ENCODE data around the gene INPP5B. TPM values are rescaled to one million over a fixed set of nuclear protein-coding genes. Genes with fewer than 3 reads are reported as not detected.

The INPP5B gene
- total and polyA plus RNA-seq, 2 of the 13 experiments (the other 11 are each of a cell fraction or from before 2014, with no cell fraction given): 9.0 to 9.8 TPM

- TF ChIP-seq RAD21 (CRISPR knock-in tag; IDR thresholded peaks at IDR 0.05) (no peak), ZNF577 (CRISPR knock-in tag; IDR thresholded peaks at IDR 0.05; ENCODE audit: borderline replicate concordance, low read depth) (no peak), HDAC2 (CRISPR knock-in tag; IDR thresholded peaks at IDR 0.05) (0 out of 2 replicates have a peak, but pooled peaks have one; percentile 62), ZC3H4 (CRISPR knock-in tag; IDR thresholded peaks at IDR 0.05; ENCODE audit: borderline replicate concordance) (no peak), CEBPB (IDR thresholded peaks at IDR 0.05; ENCODE audit: borderline replicate concordance, low read depth, low read length) (no peak; the same call in 1 of the 2 replicates), NONO (IDR thresholded peaks at IDR 0.05) (no peak), NONO (CRISPR knock-in tag; conservative IDR thresholded peaks at IDR 0.05) (peak; percentile 77), FOXC1 (CRISPR knock-in tag; IDR thresholded peaks at IDR 0.05; ENCODE audit: borderline replicate concordance) (peak; percentile 56; the same call in 1 of the 2 replicates), ZNF143 (CRISPR knock-in tag; IDR thresholded peaks at IDR 0.05) (peak; percentile 98), XBP1 (CRISPR knock-in tag; IDR thresholded peaks at IDR 0.05) (no peak), ZNF607 (CRISPR knock-in tag; IDR thresholded peaks at IDR 0.05; ENCODE audit: borderline replicate concordance) (peak; percentile 20; the same call in 1 of the 2 replicates), ZNF552 (CRISPR knock-in tag; IDR thresholded peaks at IDR 0.05; ENCODE audit: borderline replicate concordance) (no peak), FOXJ3 (CRISPR knock-in tag; IDR thresholded peaks at IDR 0.05; ENCODE audit: borderline replicate concordance) (no peak), HMG20B (CRISPR knock-in tag; conservative IDR thresholded peaks at IDR 0.05) (no peak), ZSCAN20 (CRISPR knock-in tag; IDR thresholded peaks at IDR 0.05; ENCODE audit: borderline replicate concordance) (no peak), HCFC1 (IDR thresholded peaks at IDR 0.05; ENCODE audit: low read depth, low read length) (peak; percentile 92), PRDM10 (CRISPR knock-in tag; IDR thresholded peaks at IDR 0.05; ENCODE audit: low read depth) (0 out of 2 replicates have a peak, but pooled peaks have one; percentile 45), YY1 (IDR thresholded peaks at IDR 0.05; ENCODE audit: insufficient read depth, insufficient replicate concordance, low read depth, low read length) (peak; percentile 80), THRA (CRISPR knock-in tag; IDR thresholded peaks at IDR 0.05; ENCODE audit: borderline replicate concordance) (no peak), NFIC (IDR thresholded peaks at IDR 0.05; ENCODE audit: low read length) (no peak), SUZ12 (IDR thresholded peaks at IDR 0.05; ENCODE audit: low read depth, low read length) (peak; percentile 84), ZBTB38 (CRISPR knock-in tag; IDR thresholded peaks at IDR 0.05) (peak; percentile 51; the same call in 1 of the 2 replicates), CCDC6 (CRISPR knock-in tag; IDR thresholded peaks at IDR 0.05) (no peak), KDM3A (CRISPR knock-in tag; IDR thresholded peaks at IDR 0.05; ENCODE audit: low read depth) (0 out of 2 replicates have a peak, but pooled peaks have one; percentile 52), GABPA (IDR thresholded peaks at IDR 0.05; ENCODE audit: low read depth, low read length) (peak; percentile 54), GABPA (CRISPR knock-in tag; IDR thresholded peaks at IDR 0.05; ENCODE audit: low read depth) (peak; percentile 83), ZBTB7B (CRISPR knock-in tag; IDR thresholded peaks at IDR 0.05) (peak; percentile 31; the same call in 1 of the 2 replicates), RELA (CRISPR knock-in tag; IDR thresholded peaks at IDR 0.05) (no peak)
These were observed at the start of gene INPP5B (continued) for GRCh38 chr1:37946703-37947360.
